Upper lobe of left lung (tissue), 6 donors: ENCODE results near the gene SNRPE. TPM values are rescaled to one million over a fixed set of nuclear protein-coding genes. Genes with fewer than 3 reads are reported as not detected.

Source experiments
- ATAC-seq, 2 donors: fragments of 200-7000 bp; cut with Tn5 transposase; one replicate each; pipeline ENCODE4 v1.9.1; 2022; ENCODE audit warnings: mild to moderate bottlenecking in 2 of 2, moderate library complexity in 2 of 2; ENCODE audit not compliant: low FRiP score in 2 of 2
- DNase-seq, 2 donors: peaks; one replicate each; pipeline ENCODE4 v3.0.0-alpha.2; 2019 to 2020
- H3K27ac ChIP-seq, 4 donors: fragments of 200-600 bp; sonication (generic); one replicate each; pipeline ENCODE4 v1.5.1; 2016 to 2019
- H3K27me3 ChIP-seq, 4 donors: fragments of 200-600 bp; sonication (generic); one replicate each; pipeline ENCODE4 v1.5.1; 2017 to 2019
- H3K36me3 ChIP-seq, 4 donors: fragments of 200-600 bp; sonication (generic); one replicate each; pipeline ENCODE4 v1.5.1; 2016 to 2019
- H3K4me1 ChIP-seq, 4 donors: fragments of 200-600 bp; sonication (generic); one replicate each; pipeline ENCODE4 v1.5.1; 2018 to 2019
- H3K4me3 ChIP-seq, 4 donors: fragments of 200-600 bp; sonication (generic); one replicate each; pipeline ENCODE4 v1.5.1; 2017 to 2019; ENCODE audit warnings: mild to moderate bottlenecking in 2 of 4, moderate library complexity in 1 of 4
- H3K9me3 ChIP-seq, 4 donors: fragments of 200-600 bp; sonication (generic); one replicate each; pipeline ENCODE4 v1.5.1; 2018 to 2019
- CTCF ChIP-seq, 6 experiments: fragments of 450-650 bp in 4 of 6; fragments of 200-600 bp in 2 of 6; sonication (generic) in 2 of 6; IDR thresholded peaks; one replicate each; pipeline ENCODE4 v1.5.1; 2016 to 2019; ENCODE audit warnings: antibody characterized with exemption in 6 of 6
- EP300 ChIP-seq, 4 donors: sonication (generic); formaldehyde crosslinking; IDR thresholded peaks; one replicate each; pipeline ENCODE4 v1.5.1; 2017; ENCODE audit warnings: antibody characterized with exemption in 4 of 4, control low read depth in 2 of 4
- POLR2A ChIP-seq, 4 donors: fragments of 450-650 bp; IDR thresholded peaks; one replicate each; pipeline ENCODE4 v1.5.1; 2016 to 2017; ENCODE audit warnings: antibody characterized with exemption in 4 of 4, mild to moderate bottlenecking in 2 of 4
- POLR2AphosphoS5 ChIP-seq, 2 donors: sonication (generic); formaldehyde crosslinking; IDR thresholded peaks; one replicate each; pipeline ENCODE4 v1.5.1; 2017; ENCODE audit warnings: antibody characterized with exemption in 2 of 2
- WGBS, 2 donors: methylation state at CpG; one replicate each; pipeline ENCODE4 v1.1.5; 2017 to 2018; 5-methylcytosine and 5-hydroxymethylcytosine counted together
- total RNA-seq, 6 donors: library from RNA; depleted of rRNA in 4 of 6; stranded (reverse); fragments of >200 nt in 4 of 6; gene quantifications; one replicate each; pipeline versions ENCODE4 v1.1.0 to v1.2.1, GENCODE V29; 2016 to 2021
- donor health status: DM: no; HTN: no; CAD: no; lungs with moderate emphysema.
- donor health status: DM: no; HTN: yes; CAD: no; lungs with severe emphysema.

SNRPE gene
- 10 to 100 TPM in 5 of 6 donors, 1 to 10 TPM in 1; 7.3 to 72.7 (median 34.0) TPM for total RNA-seq

GRCh38 chr1:203861379-203862184 lies at the start of gene SNRPE:
Gene SNRPE, plus strand, starts transcription at chr1:203861599. Its CDS starts 61 bp downstream, at chr1:203861660.
- H3K27ac ChIP-seq = peak within 1 kb of the TSS; percentile 69 to 76 (median 74)
- TF ChIP-seq POLR2AphosphoS5 (IDR thresholded peaks at IDR 0.05) (peak; percentile 92 to 95), CTCF (IDR thresholded peaks at IDR 0.05) (peak; percentile 94 to 97 (median 96)), EP300 (IDR thresholded peaks at IDR 0.05) (peak in 2 of 4 donors; percentile 71 to 79), POLR2A (IDR thresholded peaks at IDR 0.05) (peak in 3 of 4 donors; percentile 20 to 77 (median 38))
- WGBS, 2 donors = 0 to 1% methylated on average over 35 to 48 of the region's 48 CpGs
- peak; percentile 93 to 96 for DNase-seq
- no peaks in the 10 kb centered on the region for H3K9me3 ChIP-seq
- H3K4me1 ChIP-seq = peaks cover 9 to 21% (median 16%) of the 10 kb centered on the region in 4 donors
- peak within 1 kb of the TSS; percentile 76 to 99 (median 76) for H3K4me3 ChIP-seq
- peak; percentile 99 to 100 for ATAC-seq
- peaks cover 19 to 34% (median 27%) of the 10 kb centered on the region in 4 donors for H3K36me3 ChIP-seq
- H3K27me3 ChIP-seq = no peaks in the 10 kb centered on the region

GRCh38 chr1:203813581-203814341 lies 47.6 kb upstream of the SNRPE start:
- Histone ChIP-seq H3K36me3 (peaks cover 9 to 72% (median 17%) of the 10 kb centered on the region in 4 donors), H3K9me3 (no peaks in the 10 kb centered on the region), H3K27ac (no peak overlapping the region), H3K4me1 (peaks cover 0 to 11% (median 8%) of the 10 kb centered on the region in 4 donors), H3K4me3 (no peak overlapping the region), H3K27me3 (no peaks in the 10 kb centered on the region)
- ATAC-seq (no peak), DNase-seq (no peak)
- WGBS, 2 donors = 95 to 100% methylated on average over 2 of the region's 2 CpGs
- TF ChIP-seq EP300 (IDR thresholded peaks at IDR 0.05) (no peak), CTCF (IDR thresholded peaks at IDR 0.05) (no peak), POLR2AphosphoS5 (IDR thresholded peaks at IDR 0.05) (no peak), POLR2A (IDR thresholded peaks at IDR 0.05) (no peak)

- no peak overlapping the region for H3K27ac ChIP-seq
- peaks cover 38 to 97% (median 59%) of the 10 kb centered on the region in 4 donors for H3K36me3 ChIP-seq
- H3K4me1 ChIP-seq = peaks cover 0 to 2% (median under 1%) of the 10 kb centered on the region in 4 donors
- WGBS, 2 donors = 79 to 93% methylated on average over 6 of the region's 6 CpGs
- no peaks in the 10 kb centered on the region for H3K27me3 ChIP-seq
- no peak for ATAC-seq
- TF ChIP-seq CTCF (IDR thresholded peaks at IDR 0.05) = no peak
- no peak for TF ChIP-seq POLR2A (IDR thresholded peaks at IDR 0.05)
- TF ChIP-seq EP300 (IDR thresholded peaks at IDR 0.05) = no peak
- TF ChIP-seq POLR2AphosphoS5 (IDR thresholded peaks at IDR 0.05) = no peak
- no peak overlapping the region for H3K4me3 ChIP-seq
- no peaks in the 10 kb centered on the region for H3K9me3 ChIP-seq
- no peak for DNase-seq
Measured at GRCh38 chr1:203818399-203818798, 43.0 kb upstream of the SNRPE start.

GRCh38 chr1:203823306-203823705 lies 38.1 kb upstream of the SNRPE start:
- TF ChIP-seq POLR2A (IDR thresholded peaks at IDR 0.05) = no peak
- no peak for TF ChIP-seq CTCF (IDR thresholded peaks at IDR 0.05)
- no peak for TF ChIP-seq EP300 (IDR thresholded peaks at IDR 0.05)
- no peak for TF ChIP-seq POLR2AphosphoS5 (IDR thresholded peaks at IDR 0.05)
- H3K9me3 ChIP-seq = no peaks in the 10 kb centered on the region
- 82 to 96% methylated on average over 1 of the region's 1 CpG for WGBS, 2 donors
- H3K36me3 ChIP-seq = peaks cover 39 to 86% (median 54%) of the 10 kb centered on the region in 4 donors
- H3K27ac ChIP-seq = no peak overlapping the region
- DNase-seq = no peak
- no peaks in the 10 kb centered on the region for H3K4me1 ChIP-seq
- no peak overlapping the region for H3K4me3 ChIP-seq
- no peaks in the 10 kb centered on the region for H3K27me3 ChIP-seq
- no peak for ATAC-seq
